SK-N-SH (cell line): ENCODE measurements around the gene MOK. TPM values are rescaled to one million over a fixed set of nuclear protein-coding genes. Genes with fewer than 3 reads are reported as not detected.

Experiments used
- CTCF ChIA-PET: fragments of 300-600, 350-600 bp; formaldehyde crosslinking; extraction: SDS; loops from one replicate; lab custom pipeline; 2021; lab: Yijun Ruan, JAX
- POLR2A ChIA-PET: fragments of 350-600 bp; sonication (Branson Sonifier 250); formaldehyde crosslinking; extraction: SDS; loops from one replicate; lab custom pipeline; 2020; ENCODE audit warnings: antibody characterized with exemption, inconsistent platforms; lab: Yijun Ruan, JAX
- DNase-seq: peaks from one replicate; pipeline ENCODE4 v3.0.0; 2012
- H2AFZ ChIP-seq: fragments of 200-600 bp; sonication (generic); 2 replicates; pipeline ENCODE4 v1.8.1; 2016; ENCODE audit warnings: antibody characterized with exemption, mild to moderate bottlenecking, low read depth
- H3F3A ChIP-seq: fragments of 200-600 bp; sonication (generic); replicated peaks from 2 replicates; pipeline ENCODE3; 2016; ENCODE audit warnings: antibody characterized with exemption, mild to moderate bottlenecking; ENCODE audit not compliant: insufficient read depth
- H3K27ac ChIP-seq, 2 experiments: fragments of 200-500 bp in 1 of 2; fragments of 200-600 bp in 1 of 2; sonication (Bioruptor generic) in 1 of 2; sonication (generic), shearing (Covaris generic) in 1 of 2; 2 replicates each; pipeline versions ENCODE4 v1.5.1 to v1.6.1; 2014 to 2016; ENCODE audit warnings: low read depth in 2 of 2, inconsistent platforms in 1 of 2, low read length in 1 of 2, mild to moderate bottlenecking in 1 of 2, mixed read lengths in 1 of 2
- H3K27me3 ChIP-seq: fragments of 200-600 bp; sonication (generic), shearing (Covaris generic); 2 replicates; pipeline ENCODE4 v1.6.1; 2016; ENCODE audit warnings: mixed run types; ENCODE audit not compliant: insufficient read depth
- H3K36me3 ChIP-seq, 2 experiments: fragments of 200-500 bp in 1 of 2; fragments of 200-600 bp in 1 of 2; sonication (Bioruptor generic) in 1 of 2; sonication (generic) in 1 of 2; replicated peaks in 1 of 2; 2 replicates each; pipeline versions ENCODE3 to v1.5.1; 2014 to 2016; ENCODE audit warnings: low read length in 1 of 2, mild to moderate bottlenecking in 1 of 2; ENCODE audit not compliant: insufficient read depth in 2 of 2, control insufficient read depth in 1 of 2
- H3K4me1 ChIP-seq, 2 experiments: fragments of 200-500 bp in 1 of 2; fragments of 200-600 bp in 1 of 2; sonication (Bioruptor generic) in 1 of 2; sonication (generic), shearing (Covaris generic) in 1 of 2; 2 replicates each; pipeline versions ENCODE4 v1.5.1 to v1.6.1; 2014 to 2016; ENCODE audit warnings: low read depth in 1 of 2, low read length in 1 of 2, mixed run types in 1 of 2; ENCODE audit not compliant: insufficient read depth in 2 of 2, control insufficient read depth in 1 of 2
- H3K4me2 ChIP-seq: fragments of 200-600 bp; sonication (generic), shearing (Covaris generic); 2 replicates; pipeline ENCODE4 v1.6.1; 2017; ENCODE audit warnings: mixed run types
- H3K4me3 ChIP-seq, 2 experiments: fragments of 200-500 bp in 1 of 2; fragments of 200-600 bp in 1 of 2; sonication (Bioruptor generic) in 1 of 2; sonication (generic), shearing (Covaris generic) in 1 of 2; 2 replicates each; pipeline versions ENCODE4 v1.5.1 to v1.8.1; 2014 to 2016; ENCODE audit warnings: low read depth in 2 of 2, inconsistent platforms in 1 of 2, low read length in 1 of 2, mild to moderate bottlenecking in 1 of 2, mixed read lengths in 1 of 2, moderate library complexity in 1 of 2
- H3K79me2 ChIP-seq: fragments of 200-600 bp; sonication (generic); 2 replicates; pipeline ENCODE4 v1.8.1; 2017; ENCODE audit warnings: mild to moderate bottlenecking; ENCODE audit not compliant: insufficient read depth
- H3K9ac ChIP-seq: fragments of 200-600 bp; sonication (generic); 2 replicates; pipeline ENCODE4 v1.6.1; 2017; ENCODE audit warnings: mixed run types
- H3K9me2 ChIP-seq: fragments of 200-600 bp; sonication (generic); 2 replicates; pipeline ENCODE4 v1.6.1; 2017; ENCODE audit warnings: mixed run types
- H3K9me3 ChIP-seq: fragments of 200-600 bp; sonication (generic); 2 replicates; pipeline ENCODE4 v1.6.1; 2017; ENCODE audit warnings: mixed run types, mild to moderate bottlenecking, moderate library complexity
- H4K20me1 ChIP-seq: fragments of 200-600 bp; sonication (generic); 2 replicates; pipeline ENCODE4 v1.6.1; 2017; ENCODE audit warnings: mild to moderate bottlenecking, mixed run types; ENCODE audit not compliant: insufficient read depth
- FOXJ3 ChIP-seq: sonication (generic); formaldehyde crosslinking; IDR thresholded peaks from 2 replicates; pipeline ENCODE4 v1.5.1; 2020; ENCODE audit warnings: mild to moderate bottlenecking, missing genetic modification reagents
- GABPA ChIP-seq: IDR thresholded peaks from 2 replicates; pipeline ENCODE4 v1.4.0; 2012; ENCODE audit warnings: low read depth, mild to moderate bottlenecking
- MAX ChIP-seq: IDR thresholded peaks from 2 replicates; pipeline ENCODE4 v1.4.0; 2012; ENCODE audit warnings: low read depth
- MXI1 ChIP-seq: IDR thresholded peaks from 2 replicates; pipeline ENCODE4 v1.6.1; 2012; ENCODE audit warnings: mild to moderate bottlenecking, low read depth, low read length, improper control_type of control experiment
- NRF1 ChIP-seq: IDR thresholded peaks from 2 replicates; pipeline ENCODE4 v1.6.1; 2012; ENCODE audit warnings: low read depth, mild to moderate bottlenecking, low read length
- POLR2AphosphoS5 ChIP-seq: IDR thresholded peaks from 2 replicates; pipeline ENCODE4 v1.6.1; 2012; ENCODE audit warnings: low read depth, low read length
- REST ChIP-seq: IDR thresholded peaks from 2 replicates; pipeline ENCODE4 v1.6.1; 2012; ENCODE audit warnings: mild to moderate bottlenecking, low read depth, low read length, moderate library complexity
- RFX5 ChIP-seq: IDR thresholded peaks from 2 replicates; pipeline ENCODE4 v1.6.1; 2012; ENCODE audit warnings: mild to moderate bottlenecking, improper control_type of control experiment, low read length
- TAF1 ChIP-seq: IDR thresholded peaks from 2 replicates; pipeline ENCODE4 v1.6.1; 2012; ENCODE audit warnings: low read depth, mild to moderate bottlenecking, low read length, moderate library complexity, borderline replicate concordance
- TCF12 ChIP-seq: IDR thresholded peaks from 2 replicates; pipeline ENCODE4 v1.4.0; 2012
- TEAD4 ChIP-seq: IDR thresholded peaks from 2 replicates; pipeline ENCODE4 v1.4.0; 2012; ENCODE audit warnings: mild to moderate bottlenecking, borderline replicate concordance; ENCODE audit not compliant: insufficient read depth
- USF1 ChIP-seq: IDR thresholded peaks from 2 replicates; pipeline ENCODE4 v1.4.0; 2012; ENCODE audit warnings: low read depth, borderline replicate concordance
- USF2 ChIP-seq: fragments of 150-350 bp; IDR thresholded peaks from 2 replicates; pipeline ENCODE4 v1.6.1; 2017; ENCODE audit warnings: antibody characterized with exemption, low read length, low read depth, borderline replicate concordance
- WGBS: methylation state at CpG from one replicate; pipeline ENCODE4 v1.1.6; 2017; ENCODE audit warnings: low lambda C conversion rate; 5-methylcytosine and 5-hydroxymethylcytosine counted together
- polyA plus RNA-seq, 3 experiments: library from polyadenylated mRNA; depleted of rRNA; stranded (reverse); fragments of >200 nt; gene quantifications; 2 replicates each; pipeline ENCODE4 v1.2.3, GENCODE V29; 2012

The MOK gene
- polyA plus RNA-seq, 1 of the 3 experiments (the other 2 are of a cell fraction) = 13.3 TPM

- CTCF ChIA-PET = interaction anchor here (0.9 kb wide), 1 partner anchor 9 kb away, joined by 3 read pairs; no protein-coding TSS in a partner anchor
- H3K9ac ChIP-seq = no peak overlapping the region
- H3K27me3 ChIP-seq = no peaks in the 10 kb centered on the region
- no peak overlapping the region for H3K4me3 ChIP-seq
- no peaks in the 10 kb centered on the region for H3K9me2 ChIP-seq
- no peaks in the 10 kb centered on the region for H3K79me2 ChIP-seq
- H4K20me1 ChIP-seq = no peaks in the 10 kb centered on the region
- no peak overlapping the region; a peak in 1 of 4 replicates for H3K27ac ChIP-seq
- WGBS = 88% methylated on average over 7 of the region's 7 CpGs
- peaks cover 0 to 8% of the 10 kb centered on the region in 2 experiments for H3K36me3 ChIP-seq
- POLR2A ChIA-PET = no interaction called here
- no peak for DNase-seq
- no peak for TF ChIP-seq USF1
- TF ChIP-seq MAX = no peak
- no peak for TF ChIP-seq FOXJ3 (CRISPR knock-in tag)
- no peak for TF ChIP-seq GABPA
- no peak for TF ChIP-seq NRF1
- no peak for TF ChIP-seq TCF12
- TF ChIP-seq MXI1 = no peak
- no peak for TF ChIP-seq USF2
- no peak for TF ChIP-seq RFX5
- TF ChIP-seq TEAD4 = no peak
- TF ChIP-seq REST = no peak
- no peak for TF ChIP-seq TAF1
- TF ChIP-seq POLR2AphosphoS5 = no peak
- peaks cover 26% of the 10 kb centered on the region for H3F3A ChIP-seq
- H2AFZ ChIP-seq = no peak overlapping the region
- H3K9me3 ChIP-seq = no peaks in the 10 kb centered on the region
- H3K4me2 ChIP-seq = no peak overlapping the region
- H3K4me1 ChIP-seq = peaks cover 2 to 23% of the 10 kb centered on the region in 2 experiments; a peak in 2 of 4 replicates
These were observed 26.9 kb downstream of the MOK start for GRCh38 chr14:102277874-102278630.
